GM12878 (cell line): ENCODE results near the gene DDX39A. TPM values are rescaled to one million over a fixed set of nuclear protein-coding genes. Genes with fewer than 3 reads are reported as not detected.

Experiments used
- ASH2L ChIP-seq: fragments of 300-600, 200-600 bp; sonication (generic); IDR thresholded peaks from 2 replicates; pipeline ENCODE4 v1.6.1; 2017; ENCODE audit warnings: low read depth, mild to moderate bottlenecking, borderline replicate concordance
- CEBPZ ChIP-seq: fragments of 150-350 bp; IDR thresholded peaks from 2 replicates; pipeline ENCODE4 v1.6.1; 2016; ENCODE audit warnings: low read depth, low read length
- CREB1 ChIP-seq: IDR thresholded peaks from 2 replicates; pipeline ENCODE4 v1.6.1; 2012; ENCODE audit warnings: low read depth, mild to moderate bottlenecking, inconsistent platforms
- EP300 ChIP-seq, 2 experiments: fragments of 150-350 bp in 1 of 2; IDR thresholded peaks; 2 replicates each; pipeline ENCODE4 v1.6.1; 2011 to 2012; ENCODE audit warnings: low read depth in 2 of 2, low read length in 2 of 2, borderline replicate concordance in 1 of 2, improper control_type of control experiment in 1 of 2, inconsistent platforms in 1 of 2; ENCODE audit not compliant: control insufficient read depth in 1 of 2
- ESRRA ChIP-seq: IDR thresholded peaks from 2 replicates; pipeline ENCODE4 v1.6.1; 2012; ENCODE audit warnings: mild to moderate bottlenecking, low read length, improper control_type of control experiment
- FOXM1 ChIP-seq: IDR thresholded peaks from 2 replicates; pipeline ENCODE4 v1.6.1; 2012; ENCODE audit warnings: low read depth, mild to moderate bottlenecking, inconsistent platforms, low read length, moderate library complexity
- HDGF ChIP-seq: fragments of 450-650 bp; IDR thresholded peaks from 2 replicates; pipeline ENCODE4 v1.6.1; 2016; ENCODE audit warnings: antibody characterized with exemption
- MAX ChIP-seq: IDR thresholded peaks from 2 replicates; pipeline ENCODE4 v1.6.1; 2012; ENCODE audit warnings: low read depth, low read length, improper control_type of control experiment
- MEF2B ChIP-seq: fragments of 450-650 bp; IDR thresholded peaks from 2 replicates; pipeline ENCODE4 v1.6.1; 2018; ENCODE audit warnings: mild to moderate bottlenecking, moderate library complexity; ENCODE audit not compliant: partially characterized antibody, poor library complexity, severe bottlenecking
- NFIC ChIP-seq: IDR thresholded peaks from 2 replicates; pipeline ENCODE4 v1.6.1; 2012; ENCODE audit warnings: low read depth, mild to moderate bottlenecking, inconsistent platforms, low read length, moderate library complexity
- NFXL1 ChIP-seq: fragments of 450-650 bp; IDR thresholded peaks from 2 replicates; pipeline ENCODE4 v1.6.1; 2017; ENCODE audit warnings: antibody characterized with exemption, mild to moderate bottlenecking, borderline replicate concordance
- NR2C1 ChIP-seq: fragments of 450-650 bp; IDR thresholded peaks from 2 replicates; pipeline ENCODE4 v1.6.1; 2017; ENCODE audit warnings: antibody characterized with exemption, mild to moderate bottlenecking, moderate library complexity
- NR2F1 ChIP-seq: fragments of 450-650 bp; conservative IDR thresholded peaks from 2 replicates; pipeline ENCODE4 v1.6.1; 2017; ENCODE audit warnings: mild to moderate bottlenecking
- POLR2A ChIP-seq: IDR thresholded peaks from 2 replicates; pipeline ENCODE4 v1.6.1; 2011; ENCODE audit warnings: low read depth, mild to moderate bottlenecking, low read length
- SPI1 ChIP-seq: IDR thresholded peaks from 2 replicates; pipeline ENCODE4 v1.6.1; 2011; ENCODE audit warnings: low read depth, mild to moderate bottlenecking, low read length, moderate library complexity, borderline replicate concordance; ENCODE audit not compliant: insufficient read depth
- SRF ChIP-seq, 2 experiments: IDR thresholded peaks; 2 replicates each; pipeline ENCODE4 v1.6.1; 2011; ENCODE audit warnings: low read depth in 2 of 2, low read length in 2 of 2, mild to moderate bottlenecking in 1 of 2, moderate library complexity in 1 of 2
- TAF1 ChIP-seq: IDR thresholded peaks from 2 replicates; pipeline ENCODE4 v1.6.1; 2011; ENCODE audit warnings: mild to moderate bottlenecking, low read depth, low read length, borderline replicate concordance
- ZBTB11 ChIP-seq: fragments of 450-650 bp; formaldehyde crosslinking; IDR thresholded peaks from 2 replicates; pipeline ENCODE4 v1.5.0; 2022; ENCODE audit warnings: mild to moderate bottlenecking, missing genetic modification characterization
- ZBTB4 ChIP-seq: fragments of 450-650 bp; formaldehyde crosslinking; IDR thresholded peaks from 2 replicates; pipeline ENCODE4 v1.4.0; 2022; ENCODE audit warnings: mild to moderate bottlenecking, moderate library complexity
- polyA plus RNA-seq, 11 experiments: library from polyadenylated mRNA; depleted of rRNA in 4 of 11; unstranded in 6 of 11; stranded (reverse) in 5 of 11; fragments of >200 nt; fragmentation: Nextera tagmentation in 4 of 11; fragmentation: Illumina TruSeq in 1 of 11; extraction: Ambion mirVana in 4 of 11; extraction: Trizol in 1 of 11; gene quantifications; 1 replicate in 1 of 11; 2 replicates in 10 of 11; pipeline versions ENCODE4 v1.2.1 to v1.2.3, GENCODE V29; 2011 to 2016; ENCODE audit warnings: inconsistent platforms in 2 of 11, missing spikeins in 2 of 11, low read depth in 1 of 11
- total RNA-seq, 4 experiments: library from RNA; depleted of rRNA in 3 of 4; stranded (reverse); fragments of >200 nt in 3 of 4; fragmentation: Illumina TruSeq in 1 of 4; extraction: Trizol in 1 of 4; gene quantifications; 2 replicates each; pipeline versions ENCODE4 v1.2.1 to v1.2.3, GENCODE V29; 2013 to 2021

The DDX39A gene
- total and polyA plus RNA-seq, 10 of the 15 experiments (the other 5 are each of a cell fraction or from before 2014, with no cell fraction given), result 113 to 378 (median 224) TPM

GRCh38 chr19:14381689-14382474 lies 37.3 kb downstream of the DDX39A start (continued):
- TF ChIP-seq ZBTB4 (CRISPR knock-in tag) (no peak), NFXL1 (no peak), CEBPZ (no peak), TAF1 (no peak), NR2F1 (no peak), SPI1 (no peak), CREB1 (0 out of 2 replicates have a peak, but pooled peaks have one; percentile 0), NFIC (no peak), ESRRA (no peak), ZBTB11 (CRISPR knock-in tag) (no peak), FOXM1 (0 out of 2 replicates have a peak, but pooled peaks have one; percentile 12), MAX (0 out of 2 replicates have a peak, but pooled peaks have one; percentile 56), POLR2A (peak; percentile 42; the same call in 1 of the 2 replicates), EP300 (IDR thresholded peaks at IDR 0.05; ENCODE audit: borderline replicate concordance in 1 of 2, control insufficient read depth in 1 of 2, low read depth in 2 of 2, low read length in 2 of 2) (peak in 1 of 2 experiments; percentile 55; a peak in 2 of 4 replicates), HDGF (no peak), SRF (IDR thresholded peaks at IDR 0.05; ENCODE audit: low read depth in 2 of 2, low read length in 2 of 2) (0 out of 4 replicates have a peak, but pooled peaks of 1 of the 2 experiments have one; percentile 36), MEF2B (no peak), NR2C1 (no peak), ASH2L (no peak)
